NOMO-1 treated with DMSO at 0.1 percent for 48 hours (cell line): ENCODE data around the gene LAMTOR2.

Experiments used
- DNase-seq: peaks from one replicate; lab custom pipeline; 2025; ENCODE audit not compliant: unreplicated experiment; lab: John Stamatoyannopoulos, UW

LAMTOR2 gene

DNA sequence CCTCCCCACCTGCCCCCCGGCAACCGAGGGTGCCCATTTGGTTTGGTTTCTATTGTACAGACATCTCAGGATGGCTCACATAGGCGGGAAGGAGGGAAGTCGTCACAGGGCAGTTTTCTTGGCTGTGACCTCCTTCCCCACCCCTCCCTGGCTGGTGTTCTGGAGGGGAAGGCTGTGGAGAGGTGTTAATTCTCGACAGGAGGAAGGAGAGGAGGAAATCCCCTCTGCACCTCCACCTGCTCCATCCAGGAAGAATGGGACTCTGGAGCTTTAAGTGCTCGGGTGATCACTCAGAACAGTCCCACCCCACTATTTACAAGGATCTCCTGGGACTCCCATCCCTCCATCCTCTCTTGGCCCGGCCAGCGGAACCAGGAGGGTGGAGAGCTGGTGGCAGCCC is 20.1 kb downstream of the LAMTOR2 start:
- no peak for DNase-seq

DNA sequence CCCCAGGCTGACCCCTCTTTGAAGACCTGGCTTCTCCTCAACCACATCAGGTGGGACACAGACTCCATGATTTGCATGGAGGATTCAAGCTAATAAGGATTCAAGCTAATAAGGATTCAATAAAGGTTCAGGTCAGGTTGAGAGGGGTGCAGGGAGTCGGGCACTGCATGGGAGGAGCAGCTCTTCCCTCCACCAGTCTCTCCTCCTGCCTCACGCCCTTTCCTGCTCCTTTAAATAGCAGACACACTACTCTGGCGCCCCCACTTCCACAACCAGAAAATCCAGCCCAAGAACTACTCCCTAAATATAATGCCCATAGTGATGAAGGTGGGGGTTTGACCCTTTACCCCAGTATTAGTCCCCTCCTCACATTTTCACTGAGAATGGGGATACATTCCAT is 20.6 kb downstream of the LAMTOR2 start:
- no peak for DNase-seq

DNA sequence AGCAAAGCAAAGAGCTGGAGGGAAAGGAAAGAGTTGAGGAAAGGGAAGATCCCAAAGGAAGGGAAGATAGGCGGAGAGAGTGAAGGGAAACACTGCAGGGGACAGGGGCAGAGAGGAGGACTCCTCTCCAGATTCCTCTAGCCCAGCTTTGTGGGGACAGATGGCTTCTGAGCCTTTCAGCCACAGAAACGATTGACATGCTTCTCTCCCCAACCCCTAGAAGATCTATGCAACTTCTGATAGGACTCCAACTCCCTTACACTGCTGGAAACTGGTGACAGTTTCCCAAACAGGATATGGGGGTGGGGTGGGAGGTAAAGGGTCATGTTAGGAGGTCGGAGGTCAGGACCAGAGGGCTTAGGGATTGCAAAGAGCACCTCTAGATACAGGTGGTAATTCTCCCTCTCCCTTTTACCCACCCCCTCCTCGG is 21.2 kb downstream of the LAMTOR2 start:
- DNase-seq = no peak

DNA sequence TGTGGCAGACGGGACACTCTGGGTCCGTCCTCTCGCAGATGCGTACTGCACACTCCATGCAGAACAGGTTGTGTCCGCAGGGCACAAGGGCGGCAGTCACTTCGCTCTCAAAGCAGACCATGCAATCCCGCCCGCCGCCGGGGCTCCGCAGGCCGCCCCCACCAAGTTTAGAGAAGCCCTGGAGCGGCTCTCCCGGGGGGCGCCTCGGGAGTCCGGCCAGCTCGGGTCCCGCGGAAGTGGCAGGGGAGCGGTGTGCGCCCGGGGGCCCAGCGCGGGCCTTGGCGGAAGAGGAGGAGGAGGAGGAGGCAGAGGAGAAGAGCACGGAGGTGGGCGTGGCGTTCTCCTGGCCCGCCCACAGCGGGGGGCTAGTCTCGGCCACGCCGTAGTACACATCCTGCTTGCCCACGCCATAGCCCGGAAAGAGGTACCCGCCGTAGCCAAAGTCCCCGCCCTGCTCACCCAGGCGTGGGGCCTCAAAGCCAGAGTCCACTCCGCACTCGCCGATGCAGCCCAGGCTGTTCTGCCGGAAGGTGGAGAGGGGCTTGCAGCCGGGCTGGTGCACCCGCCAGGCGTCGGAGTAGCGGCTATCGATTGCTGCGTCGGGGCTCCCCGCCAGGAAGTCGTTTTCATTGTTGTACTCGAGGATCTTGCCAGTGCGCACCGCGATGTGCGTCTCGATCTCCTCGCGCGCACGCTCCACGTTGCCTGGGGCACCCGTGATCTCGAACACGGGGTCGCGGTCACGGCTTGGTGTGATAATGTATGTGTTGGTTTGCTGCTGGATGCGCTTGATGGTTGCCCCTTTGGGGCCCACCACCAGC is 22.2 kb downstream of the LAMTOR2 start:
- DNase-seq = no peak

DNA sequence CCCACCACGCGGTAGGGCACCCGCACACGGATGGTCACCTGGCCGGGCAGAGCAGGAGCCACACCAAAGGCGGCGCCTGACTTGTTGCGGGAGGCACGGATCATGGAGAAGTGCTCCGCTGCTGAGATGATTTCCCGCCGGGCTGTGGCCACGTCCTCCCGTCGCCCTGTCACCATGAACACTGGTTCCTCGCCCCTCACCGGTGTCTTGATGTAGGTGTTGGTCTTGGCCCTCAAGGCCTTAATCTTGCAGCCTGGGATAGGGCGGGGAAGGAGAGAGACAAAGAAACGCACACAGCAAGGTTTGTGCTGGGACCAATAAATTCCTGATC is 22.8 kb downstream of the LAMTOR2 start:
- DNase-seq = no peak

DNA sequence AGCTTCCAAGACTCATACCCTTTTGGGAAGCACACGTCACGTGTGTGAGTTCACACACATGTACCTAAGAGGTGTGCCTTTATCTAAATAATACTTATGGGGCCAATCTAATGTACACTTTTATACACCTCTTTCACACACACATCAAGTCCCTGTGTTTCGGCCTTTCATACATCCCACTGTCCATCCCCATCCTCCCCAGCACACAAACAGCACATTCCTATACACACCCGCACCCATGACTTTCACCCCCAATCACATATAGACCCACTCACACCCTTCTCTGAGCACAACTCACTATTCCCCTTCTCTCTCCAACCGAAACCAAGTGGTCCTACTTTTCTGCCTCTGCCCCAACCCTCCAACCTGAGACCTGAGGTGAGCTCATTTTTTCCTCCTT is 24.1 kb downstream of the LAMTOR2 start:
- DNase-seq = no peak

DNA sequence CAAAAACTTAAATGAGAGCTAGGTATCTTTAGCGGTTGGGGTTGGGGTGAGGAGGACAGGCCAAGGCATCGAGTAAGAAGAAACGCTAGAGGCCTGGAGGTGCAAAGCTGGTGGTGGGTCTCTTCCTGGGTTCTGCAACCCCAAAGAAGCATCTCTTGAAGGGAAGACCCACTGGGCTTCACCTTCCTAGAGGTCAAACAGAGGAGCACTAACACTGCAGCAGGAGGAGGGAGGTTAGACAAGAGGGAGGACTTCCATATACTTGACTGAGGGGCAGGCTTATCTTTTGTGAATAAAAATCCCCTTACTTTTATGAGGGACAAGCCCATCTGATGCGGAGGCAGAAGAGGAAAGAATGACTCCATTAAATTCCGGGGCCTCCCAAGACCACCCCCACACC is 25.2 kb downstream of the LAMTOR2 start:
- DNase-seq = no peak

DNA sequence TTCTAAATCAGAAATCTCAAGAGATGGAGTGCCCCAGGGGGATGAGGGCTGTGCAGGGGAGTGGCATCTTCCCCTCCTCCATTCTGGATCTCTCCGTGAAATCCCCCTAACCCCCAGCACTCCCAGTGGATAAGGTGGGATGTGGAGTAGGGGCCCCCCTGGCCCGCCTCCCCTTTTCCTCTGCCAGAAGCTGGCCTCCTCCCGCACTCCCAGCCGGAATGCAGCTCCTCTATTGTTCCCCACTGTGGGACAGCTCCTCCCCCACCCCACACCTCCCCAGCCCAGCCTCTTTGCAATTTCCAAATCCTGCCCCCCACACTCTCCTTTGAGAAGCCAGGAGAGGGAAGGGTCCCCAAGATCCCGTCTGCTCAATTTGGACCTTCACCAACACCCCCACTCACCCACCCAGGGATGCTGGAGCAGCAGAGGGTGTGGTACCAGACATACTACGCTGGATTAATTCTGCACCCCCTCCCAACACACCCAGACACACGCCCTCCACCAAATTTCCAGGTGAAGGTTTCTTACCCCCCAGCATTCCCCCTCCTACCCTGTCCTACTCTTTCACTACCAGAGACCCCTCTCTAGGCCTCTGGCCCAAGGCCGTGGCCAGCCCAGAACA is 25.8 kb downstream of the LAMTOR2 start:
- DNase-seq = no peak

DNA sequence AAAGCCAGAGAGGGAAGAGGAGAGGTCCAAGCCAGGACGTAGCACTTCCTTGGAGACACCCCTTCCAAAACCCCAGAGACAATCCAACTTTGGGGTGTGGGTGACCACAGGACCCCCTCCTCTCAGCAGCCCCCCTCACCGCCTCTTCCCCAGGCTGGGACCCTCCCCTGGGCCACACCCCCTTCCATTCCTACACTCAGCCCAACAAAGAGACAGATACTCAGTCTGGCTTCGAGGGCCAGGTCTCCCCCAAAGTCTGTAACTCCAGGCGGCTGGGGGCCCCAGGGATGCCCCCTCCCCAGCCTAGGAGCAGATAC is 26.2 kb downstream of the LAMTOR2 start:
- DNase-seq = no peak

DNA sequence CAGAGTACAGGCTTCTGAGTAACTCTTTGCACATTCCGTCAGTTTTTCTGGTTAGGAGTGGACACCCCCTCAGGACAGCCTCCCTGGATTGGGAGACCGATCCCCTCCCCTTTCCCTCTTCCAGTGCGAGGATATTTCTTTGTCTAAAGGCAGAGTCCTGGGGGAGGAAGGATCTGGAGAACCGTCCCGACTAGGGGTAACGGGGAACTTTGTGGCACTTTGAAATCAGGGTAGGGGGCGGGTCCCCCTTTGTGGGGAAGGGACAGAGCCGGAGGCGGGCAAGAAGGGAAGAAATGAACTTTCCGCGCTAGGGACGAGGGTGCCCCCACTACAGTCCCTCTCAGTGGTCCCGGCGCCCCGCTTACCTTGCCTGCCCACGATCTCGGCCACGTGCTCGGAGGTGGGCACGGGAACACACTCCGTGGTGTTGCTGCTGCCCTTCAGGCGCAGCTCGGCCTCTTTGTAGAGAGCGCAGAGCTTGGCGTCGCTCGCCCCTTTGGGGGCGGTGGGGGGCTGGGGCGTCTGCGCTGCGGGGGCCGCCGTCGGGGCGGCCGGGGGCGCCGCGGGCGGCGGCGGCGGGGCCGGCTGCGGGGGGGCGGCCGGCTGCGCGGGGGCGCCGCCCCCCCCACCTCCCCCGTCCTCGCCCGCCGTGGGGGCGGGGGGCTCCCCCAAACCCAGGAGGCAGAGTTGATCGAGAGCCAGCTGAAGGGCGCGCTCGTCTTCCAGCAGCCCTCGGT is 26.8 kb downstream of the LAMTOR2 start:
- DNase-seq = no peak

DNA sequence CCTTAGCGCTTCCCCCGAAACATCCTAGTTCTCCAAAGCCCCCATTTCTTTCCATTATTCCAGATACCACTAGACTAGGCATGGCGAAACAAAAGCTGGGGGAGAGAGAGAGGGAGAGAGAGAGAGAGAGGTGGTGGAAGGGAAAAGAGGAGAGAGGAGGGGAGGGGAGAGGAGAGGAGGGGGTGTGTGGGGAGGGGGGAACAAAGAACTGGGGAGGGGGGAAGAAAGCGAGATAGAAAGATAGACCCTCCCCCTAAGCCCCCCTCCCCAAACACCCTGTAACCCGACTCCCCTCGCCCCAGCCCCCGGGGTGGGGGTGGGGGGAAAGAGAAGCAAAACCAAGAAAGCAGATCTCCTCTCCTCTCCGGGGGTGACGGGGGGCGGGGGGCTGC is 27.3 kb downstream of the LAMTOR2 start:
- DNase-seq = no peak

DNA sequence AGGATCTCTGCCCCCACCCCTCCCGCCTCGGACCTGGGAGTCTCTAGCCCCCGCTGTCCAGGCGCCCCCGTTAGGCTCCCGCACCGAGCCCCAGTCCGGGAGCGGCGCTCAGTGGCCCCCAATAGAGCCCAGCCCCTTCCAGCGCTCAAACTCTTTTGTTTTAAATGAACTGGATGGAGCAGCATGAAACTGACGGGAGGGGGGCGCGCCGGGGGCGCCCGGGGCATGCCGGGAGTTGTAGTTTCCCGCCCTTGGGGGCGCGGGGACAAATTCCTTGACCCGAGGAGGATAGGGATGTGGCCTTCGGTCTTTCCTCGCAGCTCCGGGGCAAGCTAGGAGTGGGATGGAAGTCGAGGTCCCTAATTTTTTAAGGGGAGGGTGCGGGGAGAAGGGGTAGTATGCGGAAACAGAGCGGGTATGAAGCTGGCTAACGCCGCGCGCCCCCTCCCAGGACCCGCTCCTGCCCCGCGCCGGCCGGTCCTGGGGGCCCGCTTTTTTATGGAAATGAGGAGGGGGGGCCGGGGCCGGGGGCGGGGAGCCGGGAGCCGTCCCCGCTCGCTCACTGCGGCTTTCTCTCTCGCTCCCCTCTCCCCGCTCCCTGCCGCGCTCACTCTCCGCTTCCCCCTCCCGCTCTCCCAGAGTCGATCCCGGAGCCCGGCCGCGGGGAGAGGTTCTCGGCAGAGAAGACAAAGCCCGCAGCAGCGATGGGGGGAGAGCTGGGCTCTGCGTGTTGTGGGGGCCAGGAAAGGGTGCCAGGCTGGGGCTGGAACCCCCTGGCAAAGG is 27.9 kb downstream of the LAMTOR2 start, which contains the start of gene MEX3A:
TSS of gene MEX3A (minus strand) at position 157 of the 783 bp plus-strand sequence. CDS start 467 bp downstream, outside the sequence.
- DNase-seq = peak; percentile 24

DNA sequence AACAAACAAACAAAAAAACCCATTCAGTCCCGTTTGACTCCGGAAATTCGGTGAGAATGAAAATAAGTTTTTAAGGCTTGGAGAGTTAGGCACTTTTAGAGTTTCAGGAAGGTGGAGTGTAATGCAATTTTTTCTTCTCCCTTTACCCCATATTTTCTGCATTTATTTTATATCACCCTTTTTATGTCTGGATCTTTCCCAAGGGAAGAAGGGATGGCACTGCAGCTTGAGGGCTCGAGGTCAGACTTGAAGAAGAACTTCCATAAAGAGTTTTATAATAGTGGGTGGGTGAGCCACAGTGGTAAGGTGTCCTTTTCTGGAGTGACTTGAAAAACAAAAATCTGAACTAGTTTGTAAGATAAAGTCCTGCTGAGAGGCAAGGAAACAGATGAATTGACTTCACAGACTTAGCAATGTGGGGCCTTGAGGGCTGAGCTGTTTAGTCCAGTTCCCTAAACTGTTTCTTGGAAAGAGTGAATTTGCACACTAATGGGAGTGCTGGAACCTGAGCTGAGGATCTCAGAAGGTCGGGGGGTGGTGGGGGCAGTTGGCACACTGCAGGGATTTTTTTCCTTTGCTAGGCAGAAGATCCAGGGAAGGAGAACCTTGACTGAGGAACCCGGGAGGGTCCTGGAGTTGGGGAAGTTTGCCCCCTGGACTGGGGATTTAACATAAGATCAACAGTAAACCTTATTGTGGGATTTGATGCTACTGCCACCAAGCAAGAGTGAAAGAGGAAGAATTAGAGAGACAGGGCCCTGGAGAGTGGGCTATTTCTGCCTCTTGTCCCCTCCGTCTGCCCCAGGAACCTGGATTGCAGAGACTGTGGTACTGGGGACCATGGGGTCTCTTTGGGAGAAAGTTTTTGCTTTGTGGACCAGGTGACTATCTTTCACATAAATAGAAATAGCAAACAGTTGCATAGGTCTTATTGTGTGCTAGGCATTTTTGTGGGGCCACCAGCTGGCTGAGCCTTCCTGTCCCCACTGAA is 29.5 kb downstream of the LAMTOR2 start:
- no peak for DNase-seq

DNA sequence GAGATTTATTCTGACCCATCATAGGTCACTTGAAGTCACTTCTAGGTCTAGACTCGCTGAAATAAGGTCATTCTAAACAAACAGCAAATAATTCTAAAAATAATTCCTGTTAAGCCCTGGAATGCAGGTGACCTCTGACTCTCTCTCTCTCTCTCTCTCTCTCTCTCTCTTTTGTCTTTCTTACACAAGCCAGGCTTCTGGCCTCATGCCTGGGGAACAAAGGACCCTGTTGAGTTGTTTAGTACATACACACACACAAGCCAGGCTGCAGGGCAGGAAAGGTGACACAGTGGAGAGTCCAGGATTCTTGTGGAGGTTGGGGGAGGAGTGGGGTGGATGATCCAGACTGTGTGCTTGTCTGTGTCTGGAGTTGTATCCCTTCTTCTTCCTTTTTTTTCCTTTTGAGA is 31.7 kb downstream of the LAMTOR2 start:
- no peak for DNase-seq

DNA sequence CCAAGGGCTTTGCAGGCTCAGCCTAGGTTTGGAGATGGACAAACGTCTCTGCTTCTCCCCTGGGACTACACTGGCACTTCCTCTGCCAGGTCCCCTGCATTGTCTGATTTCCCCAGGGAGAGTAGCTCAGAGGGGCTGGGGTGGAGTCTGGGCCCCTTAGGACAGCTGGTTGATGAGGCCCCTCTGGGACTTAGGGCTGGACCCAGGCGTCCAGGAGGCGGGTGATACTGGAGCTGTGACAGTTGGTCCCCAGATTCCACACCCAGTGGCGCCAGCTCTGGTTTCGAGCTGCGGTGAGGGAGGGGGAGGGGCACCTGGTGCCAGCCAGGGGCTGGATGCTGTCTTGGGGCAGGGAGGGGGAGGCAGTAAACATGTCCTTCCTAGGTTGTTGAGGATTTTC is 35.1 kb downstream of the LAMTOR2 start:
- no peak for DNase-seq

DNA sequence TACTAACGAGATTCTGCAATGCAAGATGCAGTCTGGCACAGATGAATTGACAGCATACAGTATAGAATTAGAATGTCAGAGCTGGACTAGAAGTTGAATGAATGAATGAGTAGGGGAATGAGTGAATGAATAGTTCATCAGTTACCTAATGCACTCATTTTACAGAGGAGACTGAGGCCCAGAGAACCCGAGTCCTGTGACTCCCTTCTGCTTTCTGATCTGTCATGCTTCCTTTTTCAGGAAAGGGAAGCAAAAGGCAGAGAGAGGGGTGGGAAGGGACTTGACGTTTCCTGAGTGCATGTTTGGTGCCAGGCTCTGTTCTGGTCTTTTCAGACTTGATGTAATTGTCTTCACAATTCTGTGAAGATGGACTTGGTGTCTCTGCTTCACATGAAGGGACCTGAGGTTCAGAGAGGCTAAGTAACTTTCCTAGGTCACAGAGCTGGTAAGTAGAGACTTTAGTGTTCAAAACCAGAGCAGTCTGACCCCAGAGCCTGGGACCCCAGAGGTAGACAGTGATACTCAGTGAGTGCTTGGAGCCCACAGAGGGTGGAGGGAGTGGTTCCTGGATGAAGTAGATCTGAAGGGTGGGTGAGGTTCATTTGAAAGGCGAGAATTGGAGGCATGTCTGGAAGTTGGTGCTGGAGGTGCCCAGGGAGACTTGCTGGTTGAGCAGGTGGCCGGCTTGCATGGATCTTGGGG is 35.7 kb downstream of the LAMTOR2 start:
- no peak for DNase-seq

DNA sequence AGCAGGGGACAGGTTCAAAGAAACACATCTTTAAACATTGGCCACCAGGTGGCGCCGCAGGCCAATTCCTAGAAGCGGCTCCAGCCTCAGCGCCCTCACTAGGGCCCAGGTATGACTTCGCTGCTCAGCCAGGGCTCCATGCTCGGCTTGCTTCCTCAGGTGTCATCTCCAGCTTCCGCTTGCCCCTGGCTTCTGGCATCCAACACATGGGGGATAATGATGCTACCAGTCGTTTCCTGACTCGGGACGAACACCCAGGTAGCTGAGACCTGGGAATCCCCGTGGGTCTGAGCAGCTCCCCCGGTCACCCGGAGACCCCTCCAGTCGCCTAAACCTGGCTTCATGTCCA is 36.2 kb downstream of the LAMTOR2 start:
- peak; percentile 73 for DNase-seq

DNA sequence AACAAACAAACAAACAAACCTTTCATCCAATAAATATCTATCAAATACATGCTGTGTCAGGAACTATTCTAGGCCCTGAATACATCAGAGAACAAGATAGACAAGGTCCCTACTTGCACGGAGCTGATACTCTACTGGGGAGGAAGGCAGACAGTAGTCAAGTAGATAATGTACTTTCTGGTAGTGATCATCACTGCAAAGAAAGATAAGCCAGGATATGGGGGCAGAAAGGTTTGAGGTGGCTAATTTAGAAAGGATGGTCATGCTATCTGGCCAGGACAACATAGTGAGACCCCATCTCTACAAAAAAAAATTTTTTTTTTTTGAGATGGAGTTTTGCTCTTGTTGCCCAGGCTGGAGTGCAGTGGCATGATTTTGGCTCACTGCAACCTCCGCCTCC is 37.0 kb downstream of the LAMTOR2 start:
- no peak for DNase-seq

DNA sequence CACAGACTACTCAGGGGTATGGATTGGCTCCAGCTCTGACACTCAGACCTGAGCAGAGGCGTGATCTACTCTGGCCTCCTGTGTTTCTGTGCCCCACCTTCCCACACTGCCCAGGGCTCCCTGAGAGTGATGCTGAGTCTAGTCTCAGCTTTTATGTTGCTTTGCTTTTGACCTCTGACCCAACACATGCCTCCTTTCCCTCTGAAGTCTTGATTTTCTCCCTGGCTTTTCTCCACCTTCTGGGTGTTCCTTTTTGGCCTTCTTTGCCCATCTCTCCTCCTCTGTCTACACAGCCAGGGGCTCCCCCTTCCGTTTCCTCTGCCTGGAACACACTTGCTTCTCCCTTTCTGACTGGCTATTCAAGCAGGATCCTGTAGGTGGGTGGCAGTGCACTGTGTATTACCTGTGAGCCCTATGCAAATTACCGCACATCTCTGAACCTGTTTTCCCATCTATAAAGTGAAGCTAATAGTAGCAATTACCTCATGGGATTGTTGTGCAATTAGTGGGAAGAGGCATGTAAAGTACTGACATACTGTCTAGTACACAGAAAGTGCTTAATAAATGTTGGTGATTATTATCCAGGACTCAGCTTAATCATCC is 41.4 kb downstream of the LAMTOR2 start:
- DNase-seq = no peak
